Liver (tissue), 9 donors: ENCODE measurements around the gene THTPA. TPM values are rescaled to one million over a fixed set of nuclear protein-coding genes. Genes with fewer than 3 reads are reported as not detected.
"Not testable (repeated sequence)": the region's sequence is repeated elsewhere in the genome, so short reads cannot be mapped to it uniquely, and the experiment has no call there.

Experiments used
- DNase-seq: peaks from one replicate; pipeline ENCODE4 v3.0.0-alpha.2; 2017; ENCODE audit warnings: low spot score
- H3K27ac ChIP-seq, 2 donors: one replicate each; pipeline ENCODE4 v1.7.0; 2013; ENCODE audit warnings: inconsistent platforms in 2 of 2, low read length in 2 of 2, control low read depth in 1 of 2, low read depth in 1 of 2, mild to moderate bottlenecking in 1 of 2
- H3K27me3 ChIP-seq, 4 donors: one replicate each; pipeline versions ENCODE4 v1.6.1 to v1.7.0; 2013; ENCODE audit warnings: low read length in 3 of 4, inconsistent platforms in 1 of 4, mild to moderate bottlenecking in 1 of 4, moderate library complexity in 1 of 4; ENCODE audit not compliant: control insufficient read depth in 4 of 4, insufficient read depth in 4 of 4
- H3K36me3 ChIP-seq, 4 donors: one replicate each; pipeline versions ENCODE4 v1.6.1 to v1.7.0; 2013; ENCODE audit warnings: low read length in 3 of 4, mild to moderate bottlenecking in 3 of 4, low read depth in 1 of 4, moderate library complexity in 1 of 4; ENCODE audit not compliant: control insufficient read depth in 4 of 4, insufficient read depth in 3 of 4
- H3K4me1 ChIP-seq, 4 donors: one replicate each; pipeline versions ENCODE4 v1.6.1 to v1.7.0; 2013; ENCODE audit warnings: low read length in 3 of 4, mild to moderate bottlenecking in 3 of 4, moderate library complexity in 1 of 4; ENCODE audit not compliant: control insufficient read depth in 4 of 4, insufficient read depth in 4 of 4
- H3K4me3 ChIP-seq, 3 donors: one replicate each; pipeline versions ENCODE4 v1.6.1 to v1.7.0; 2013; ENCODE audit warnings: low read length in 3 of 3, control low read depth in 1 of 3, low read depth in 1 of 3, mild to moderate bottlenecking in 1 of 3
- H3K9ac ChIP-seq, 2 donors: one replicate each; pipeline ENCODE4 v1.7.0; 2013; ENCODE audit warnings: low read length in 2 of 2, mild to moderate bottlenecking in 2 of 2, moderate library complexity in 2 of 2, control low read depth in 1 of 2, low read depth in 1 of 2
- H3K9me3 ChIP-seq, 4 donors: one replicate each; pipeline versions ENCODE4 v1.6.1 to v1.7.0; 2013; ENCODE audit warnings: low read length in 3 of 4; ENCODE audit not compliant: control insufficient read depth in 4 of 4
- EGR1 ChIP-seq, 2 donors: IDR thresholded peaks; 2 replicates each; pipeline ENCODE4 v1.6.1; 2016 to 2018; ENCODE audit warnings: antibody characterized with exemption in 2 of 2, low read depth in 2 of 2
- FOXA1 ChIP-seq: IDR thresholded peaks from 2 replicates; pipeline ENCODE4 v1.6.1; 2016; ENCODE audit warnings: antibody characterized with exemption
- FOXA2 ChIP-seq: IDR thresholded peaks from 2 replicates; pipeline ENCODE4 v1.6.1; 2016; ENCODE audit warnings: antibody characterized with exemption
- GABPA ChIP-seq, 2 donors: IDR thresholded peaks in 1 of 2; conservative IDR thresholded peaks in 1 of 2; 2 replicates each; pipeline ENCODE4 v1.6.1; 2016; ENCODE audit warnings: antibody characterized with exemption in 2 of 2, mild to moderate bottlenecking in 1 of 2, moderate library complexity in 1 of 2
- HNF4A ChIP-seq, 2 donors: conservative IDR thresholded peaks; 2 replicates each; pipeline ENCODE4 v1.6.1; 2016; ENCODE audit warnings: antibody characterized with exemption in 2 of 2, mild to moderate bottlenecking in 2 of 2
- HNF4G ChIP-seq: IDR thresholded peaks from 2 replicates; pipeline ENCODE4 v1.6.1; 2016; ENCODE audit warnings: antibody characterized with exemption
- JUND ChIP-seq, 2 donors: IDR thresholded peaks; 2 replicates each; pipeline ENCODE4 v1.6.1; 2016; ENCODE audit warnings: antibody characterized with exemption in 2 of 2
- NR2F2 ChIP-seq: IDR thresholded peaks from 2 replicates; pipeline ENCODE4 v1.6.1; 2016; ENCODE audit warnings: antibody characterized with exemption
- RAD21 ChIP-seq, 2 donors: IDR thresholded peaks; 2 replicates each; pipeline ENCODE4 v1.6.1; 2016; ENCODE audit warnings: antibody characterized with exemption in 2 of 2, mild to moderate bottlenecking in 2 of 2
- RXRA ChIP-seq, 2 donors: IDR thresholded peaks; 2 replicates each; pipeline ENCODE4 v1.6.1; 2017 to 2018; ENCODE audit warnings: antibody characterized with exemption in 2 of 2, mild to moderate bottlenecking in 1 of 2
- SP1 ChIP-seq: IDR thresholded peaks from 2 replicates; pipeline ENCODE4 v1.6.1; 2018; ENCODE audit warnings: antibody characterized with exemption, mild to moderate bottlenecking
- YY1 ChIP-seq: IDR thresholded peaks from 2 replicates; pipeline ENCODE4 v1.6.1; 2016; ENCODE audit warnings: antibody characterized with exemption, mild to moderate bottlenecking
- WGBS: extraction: QIAGEN DNeasy Blood & Tissue Kit; methylation state at CpG from one replicate; pipeline ENCODE4 v1.1.7; 2013; 5-methylcytosine and 5-hydroxymethylcytosine counted together
- polyA plus RNA-seq, 2 donors: library from polyadenylated mRNA; stranded (reverse) in 1 of 2; unstranded in 1 of 2; fragments of 200-250 nt in 1 of 2; fragments of >200 nt in 1 of 2; fragmentation: Nextera tagmentation in 1 of 2; extraction: Ambion mirVana in 1 of 2; gene quantifications; one replicate each; pipeline versions ENCODE4 v1.2.1 to v1.2.3, GENCODE V29; 2013 to 2015
- total RNA-seq, 2 donors: library from RNA; depleted of rRNA; stranded (reverse); fragments of >200 nt; gene quantifications; one replicate each; pipeline ENCODE4 v1.2.3, GENCODE V29; 2014
- TF ChIP-seq, protein P1 (sequence below): fragments of 150-350 bp; IDR thresholded peaks from 2 replicates; pipeline ENCODE4 v1.5.1; 2017; ENCODE audit warnings: improper control_type of control experiment, low read depth, low read length; ENCODE audit not compliant: missing input control
- TF ChIP-seq, protein P2 (sequence below): IDR thresholded peaks from 2 replicates; pipeline ENCODE4 v1.6.1; 2016; ENCODE audit warnings: antibody characterized with exemption, mild to moderate bottlenecking
- TF ChIP-seq, protein P3 (sequence below): IDR thresholded peaks from 2 replicates; pipeline ENCODE4 v1.6.1; 2016; ENCODE audit warnings: antibody characterized with exemption
- donor health status: healthy.
- donor health status: healthy.
- donor health status: healthy.
- donor health status: healthy.
- donor health status: healthy.

Gene THTPA
- total and polyA plus RNA-seq, 4 donors, result 7.3 to 19.8 (median 9.9) TPM

DNA sequence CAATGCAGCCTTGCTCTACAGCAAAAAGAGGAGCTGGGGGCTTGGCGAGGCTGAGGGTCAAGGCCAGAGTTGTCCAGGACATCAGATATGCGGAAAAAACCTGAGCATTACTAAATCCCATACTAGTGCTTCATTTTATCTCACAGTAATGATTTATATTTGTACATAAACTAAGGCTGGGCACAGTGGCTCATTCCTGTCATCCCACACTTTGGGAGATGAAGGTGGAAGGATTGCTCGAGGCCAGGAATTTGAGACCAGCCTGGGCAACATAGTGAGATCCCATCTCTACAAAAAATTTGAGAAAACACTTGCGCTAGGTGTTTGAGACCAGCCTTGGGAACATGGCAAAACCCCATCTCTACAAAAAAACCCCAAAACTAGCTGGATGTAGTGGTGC lies 34.1 kb downstream of the THTPA start:
- Histone ChIP-seq H3K9ac (no peak overlapping the region), H3K36me3 (no peaks in the 10 kb centered on the region), H3K4me3 (no peak overlapping the region), H3K27ac (no peak overlapping the region), H3K27me3 (no peaks in the 10 kb centered on the region), H3K4me1 (peaks cover 0 to 11% (median 5%) of the 10 kb centered on the region in 4 donors), H3K9me3 (no peaks in the 10 kb centered on the region)
- no peak for DNase-seq
- 93% methylated on average over 4 of the region's 4 CpGs for WGBS
- TF ChIP-seq, protein P1, sequence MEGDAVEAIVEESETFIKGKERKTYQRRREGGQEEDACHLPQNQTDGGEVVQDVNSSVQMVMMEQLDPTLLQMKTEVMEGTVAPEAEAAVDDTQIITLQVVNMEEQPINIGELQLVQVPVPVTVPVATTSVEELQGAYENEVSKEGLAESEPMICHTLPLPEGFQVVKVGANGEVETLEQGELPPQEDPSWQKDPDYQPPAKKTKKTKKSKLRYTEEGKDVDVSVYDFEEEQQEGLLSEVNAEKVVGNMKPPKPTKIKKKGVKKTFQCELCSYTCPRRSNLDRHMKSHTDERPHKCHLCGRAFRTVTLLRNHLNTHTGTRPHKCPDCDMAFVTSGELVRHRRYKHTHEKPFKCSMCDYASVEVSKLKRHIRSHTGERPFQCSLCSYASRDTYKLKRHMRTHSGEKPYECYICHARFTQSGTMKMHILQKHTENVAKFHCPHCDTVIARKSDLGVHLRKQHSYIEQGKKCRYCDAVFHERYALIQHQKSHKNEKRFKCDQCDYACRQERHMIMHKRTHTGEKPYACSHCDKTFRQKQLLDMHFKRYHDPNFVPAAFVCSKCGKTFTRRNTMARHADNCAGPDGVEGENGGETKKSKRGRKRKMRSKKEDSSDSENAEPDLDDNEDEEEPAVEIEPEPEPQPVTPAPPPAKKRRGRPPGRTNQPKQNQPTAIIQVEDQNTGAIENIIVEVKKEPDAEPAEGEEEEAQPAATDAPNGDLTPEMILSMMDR, result no peak
- TF ChIP-seq RXRA (IDR thresholded peaks at IDR 0.05) (no peak), HNF4G (no peak), EGR1 (IDR thresholded peaks at IDR 0.05; ENCODE audit: low read depth in 2 of 2) (no peak), FOXA2 (no peak), NR2F2 (no peak), HNF4A (conservative IDR thresholded peaks at IDR 0.05) (no peak), JUND (IDR thresholded peaks at IDR 0.05) (no peak), GABPA (IDR thresholded peaks at IDR 0.05 in 1 of 2, conservative IDR thresholded peaks at IDR 0.05 in 1 of 2) (no peak), FOXA1 (no peak)
- TF ChIP-seq, protein P2, sequence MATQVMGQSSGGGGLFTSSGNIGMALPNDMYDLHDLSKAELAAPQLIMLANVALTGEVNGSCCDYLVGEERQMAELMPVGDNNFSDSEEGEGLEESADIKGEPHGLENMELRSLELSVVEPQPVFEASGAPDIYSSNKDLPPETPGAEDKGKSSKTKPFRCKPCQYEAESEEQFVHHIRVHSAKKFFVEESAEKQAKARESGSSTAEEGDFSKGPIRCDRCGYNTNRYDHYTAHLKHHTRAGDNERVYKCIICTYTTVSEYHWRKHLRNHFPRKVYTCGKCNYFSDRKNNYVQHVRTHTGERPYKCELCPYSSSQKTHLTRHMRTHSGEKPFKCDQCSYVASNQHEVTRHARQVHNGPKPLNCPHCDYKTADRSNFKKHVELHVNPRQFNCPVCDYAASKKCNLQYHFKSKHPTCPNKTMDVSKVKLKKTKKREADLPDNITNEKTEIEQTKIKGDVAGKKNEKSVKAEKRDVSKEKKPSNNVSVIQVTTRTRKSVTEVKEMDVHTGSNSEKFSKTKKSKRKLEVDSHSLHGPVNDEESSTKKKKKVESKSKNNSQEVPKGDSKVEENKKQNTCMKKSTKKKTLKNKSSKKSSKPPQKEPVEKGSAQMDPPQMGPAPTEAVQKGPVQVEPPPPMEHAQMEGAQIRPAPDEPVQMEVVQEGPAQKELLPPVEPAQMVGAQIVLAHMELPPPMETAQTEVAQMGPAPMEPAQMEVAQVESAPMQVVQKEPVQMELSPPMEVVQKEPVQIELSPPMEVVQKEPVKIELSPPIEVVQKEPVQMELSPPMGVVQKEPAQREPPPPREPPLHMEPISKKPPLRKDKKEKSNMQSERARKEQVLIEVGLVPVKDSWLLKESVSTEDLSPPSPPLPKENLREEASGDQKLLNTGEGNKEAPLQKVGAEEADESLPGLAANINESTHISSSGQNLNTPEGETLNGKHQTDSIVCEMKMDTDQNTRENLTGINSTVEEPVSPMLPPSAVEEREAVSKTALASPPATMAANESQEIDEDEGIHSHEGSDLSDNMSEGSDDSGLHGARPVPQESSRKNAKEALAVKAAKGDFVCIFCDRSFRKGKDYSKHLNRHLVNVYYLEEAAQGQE, result no peak
- TF ChIP-seq, protein P3, sequence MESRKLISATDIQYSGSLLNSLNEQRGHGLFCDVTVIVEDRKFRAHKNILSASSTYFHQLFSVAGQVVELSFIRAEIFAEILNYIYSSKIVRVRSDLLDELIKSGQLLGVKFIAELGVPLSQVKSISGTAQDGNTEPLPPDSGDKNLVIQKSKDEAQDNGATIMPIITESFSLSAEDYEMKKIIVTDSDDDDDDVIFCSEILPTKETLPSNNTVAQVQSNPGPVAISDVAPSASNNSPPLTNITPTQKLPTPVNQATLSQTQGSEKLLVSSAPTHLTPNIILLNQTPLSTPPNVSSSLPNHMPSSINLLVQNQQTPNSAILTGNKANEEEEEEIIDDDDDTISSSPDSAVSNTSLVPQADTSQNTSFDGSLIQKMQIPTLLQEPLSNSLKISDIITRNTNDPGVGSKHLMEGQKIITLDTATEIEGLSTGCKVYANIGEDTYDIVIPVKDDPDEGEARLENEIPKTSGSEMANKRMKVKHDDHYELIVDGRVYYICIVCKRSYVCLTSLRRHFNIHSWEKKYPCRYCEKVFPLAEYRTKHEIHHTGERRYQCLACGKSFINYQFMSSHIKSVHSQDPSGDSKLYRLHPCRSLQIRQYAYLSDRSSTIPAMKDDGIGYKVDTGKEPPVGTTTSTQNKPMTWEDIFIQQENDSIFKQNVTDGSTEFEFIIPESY, result no peak

DNA sequence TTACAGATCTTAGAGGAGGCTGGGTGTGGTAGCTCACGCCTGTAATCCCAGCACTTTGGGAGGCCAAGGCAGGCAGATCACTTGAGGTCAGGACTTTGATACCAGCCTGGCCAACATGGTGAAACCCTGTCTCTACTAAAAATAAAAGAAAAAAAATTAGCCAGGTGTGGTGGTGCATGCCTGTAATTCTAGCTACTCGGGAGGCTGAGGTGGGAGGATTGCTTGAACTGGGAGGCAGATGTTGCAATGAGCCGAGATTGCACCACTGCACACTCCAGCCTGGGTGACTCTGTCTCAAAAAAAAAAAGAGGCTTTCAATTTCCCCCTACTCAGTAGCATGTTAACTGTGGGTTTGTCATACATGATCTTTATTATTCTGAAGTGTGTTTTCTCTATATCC lies 38.1 kb downstream of the THTPA start:
- not testable (repeated sequence) for H3K36me3 ChIP-seq, H3K27me3 ChIP-seq, H3K4me1 ChIP-seq, H3K9ac ChIP-seq, DNase-seq, H3K27ac ChIP-seq, H3K9me3 ChIP-seq, H3K4me3 ChIP-seq
- 84% methylated on average over 3 of the region's 3 CpGs for WGBS

DNA sequence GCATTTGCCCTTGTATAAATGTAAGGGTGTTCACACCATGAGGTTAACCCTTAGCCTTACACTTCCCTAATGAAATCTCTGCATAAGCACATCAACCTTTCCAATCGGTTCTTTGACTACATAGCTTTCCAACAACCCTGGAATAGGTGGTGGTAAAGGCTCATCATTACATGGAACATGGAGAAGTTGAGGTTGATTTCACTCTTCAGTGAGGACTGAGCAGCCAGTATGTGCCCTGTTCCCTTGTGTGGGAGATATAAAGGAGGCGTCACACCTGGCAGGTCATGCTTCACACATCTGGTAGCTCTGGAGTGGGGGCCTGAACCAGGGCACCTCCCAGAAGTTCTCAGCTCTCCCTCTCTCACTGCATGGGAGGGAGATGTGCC lies 44.2 kb downstream of the THTPA start:
- Histone ChIP-seq H3K9me3 (no peaks in the 10 kb centered on the region), H3K9ac (no peak overlapping the region), H3K4me3 (no peak overlapping the region), H3K27me3 (no peaks in the 10 kb centered on the region), H3K27ac (no peak overlapping the region), H3K4me1 (no peaks in the 10 kb centered on the region), H3K36me3 (no peaks in the 10 kb centered on the region)
- DNase-seq, result no peak
- WGBS, result 87% methylated on average over 2 of the region's 2 CpGs
- TF ChIP-seq YY1 (no peak), RAD21 (IDR thresholded peaks at IDR 0.05) (no peak), JUND (IDR thresholded peaks at IDR 0.05) (no peak), SP1 (no peak), FOXA2 (no peak)
- TF ChIP-seq, protein P2, result no peak
- TF ChIP-seq, protein P1, result no peak
